ENCODE results near the gene SRPK2.
"Not testable (repeated sequence)": the region's sequence is repeated elsewhere in the genome, so short reads cannot be mapped to it uniquely, and the experiment has no call there.

The SRPK2 gene

DNA sequence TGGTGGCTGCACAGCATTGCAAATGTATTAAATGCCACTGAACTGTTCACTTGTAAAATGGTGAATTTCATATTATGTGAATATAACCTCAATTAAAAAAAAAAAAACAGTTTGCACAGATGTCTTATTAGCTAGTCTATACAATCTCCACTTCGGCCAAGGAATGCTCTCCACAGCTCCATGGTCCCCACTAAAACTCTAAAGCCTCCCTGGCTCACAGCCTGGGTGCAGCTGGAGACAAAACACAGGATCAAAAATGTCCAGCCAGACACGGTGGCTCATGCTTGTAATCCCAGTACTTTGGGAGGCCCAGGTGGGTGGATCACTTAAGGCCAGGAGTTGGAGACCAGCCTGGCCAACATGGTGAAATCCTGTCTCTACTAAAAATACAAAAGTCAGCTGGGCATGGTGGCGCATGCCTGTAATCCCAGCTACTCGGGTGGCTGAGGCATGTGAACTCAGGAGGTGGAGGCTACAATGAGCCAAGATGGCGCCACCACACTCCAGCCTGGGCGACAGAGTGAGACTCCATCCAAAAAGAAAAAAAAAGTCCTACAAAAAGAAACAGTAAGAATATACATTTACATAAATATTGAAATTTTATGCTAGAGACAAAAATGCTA is 66.0 kb downstream of the SRPK2 start:
- no peak for DNase-seq (ENCODE audit: low read depth in 1 of 2, low spot score in 1 of 2)
- no peak for TF ChIP-seq JUND (IDR thresholded peaks at IDR 0.05; ENCODE audit: low read depth)
- in situ Hi-C loops (cut with HindIII; ENCODE audit: low pct_unique_long_range_greater_than_20kb, low sequenced_read_pairs): no loop called here

DNA sequence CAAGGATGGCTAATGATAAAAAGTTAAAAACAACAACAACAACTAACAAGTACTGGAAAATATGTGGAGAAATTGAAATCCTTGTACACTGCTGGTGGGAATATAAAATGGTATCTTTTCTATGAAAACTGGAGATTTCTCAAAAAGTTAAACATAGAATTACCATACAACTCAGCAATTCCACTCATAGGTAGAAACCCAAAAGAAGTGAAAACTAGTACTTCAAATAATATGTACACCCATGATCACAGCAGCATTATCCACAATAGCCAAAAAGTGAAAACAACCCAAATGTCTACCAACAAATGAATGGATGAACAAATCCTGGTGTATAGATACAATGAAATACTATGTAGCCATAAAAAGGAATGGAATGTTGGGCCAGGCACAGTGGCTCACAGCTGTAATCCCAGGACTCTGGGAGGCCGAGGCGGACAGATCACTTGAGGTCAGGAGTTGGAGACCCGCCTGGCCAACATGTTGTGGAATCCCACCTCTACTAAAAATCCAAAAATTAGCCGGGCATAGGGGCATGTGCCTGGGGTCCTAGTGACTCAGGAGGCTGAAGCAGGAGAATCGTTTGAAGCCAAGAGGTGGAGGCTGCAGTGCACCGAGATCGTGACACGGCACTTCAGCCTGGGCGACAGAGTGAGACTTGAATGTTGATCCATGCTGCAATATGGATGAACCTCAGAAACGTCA is 66.8 kb downstream of the SRPK2 start:
- no peak for DNase-seq (ENCODE audit: low read depth in 1 of 2, low spot score in 1 of 2)
- in situ Hi-C loops (cut with HindIII; ENCODE audit: low pct_unique_long_range_greater_than_20kb, low sequenced_read_pairs): no loop called here
- TF ChIP-seq JUND (IDR thresholded peaks at IDR 0.05; ENCODE audit: low read depth): no peak

DNA sequence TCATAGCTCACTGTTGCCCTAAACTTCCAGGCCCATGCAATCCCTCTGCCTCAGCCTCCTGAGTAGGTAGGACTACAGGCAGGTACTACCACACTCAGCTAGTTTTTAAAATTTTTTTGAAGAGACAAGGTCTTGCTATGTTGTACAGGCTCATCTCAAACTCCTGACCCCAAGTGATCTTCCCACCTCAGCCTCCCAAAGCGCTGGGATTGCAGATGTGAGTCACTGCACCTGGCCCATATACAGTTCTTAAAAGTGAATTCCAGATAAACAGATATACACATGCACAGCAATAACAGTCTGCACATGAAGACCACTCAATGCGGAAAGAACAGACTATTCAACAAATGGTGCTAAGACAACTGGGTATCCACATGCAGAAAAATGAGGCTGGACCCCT is 67.8 kb downstream of the SRPK2 start:
- in situ Hi-C loops (cut with HindIII; ENCODE audit: low pct_unique_long_range_greater_than_20kb, low sequenced_read_pairs): no loop called here
- DNase-seq (ENCODE audit: low read depth in 1 of 2, low spot score in 1 of 2): no peak
- TF ChIP-seq JUND (IDR thresholded peaks at IDR 0.05; ENCODE audit: low read depth): no peak

DNA sequence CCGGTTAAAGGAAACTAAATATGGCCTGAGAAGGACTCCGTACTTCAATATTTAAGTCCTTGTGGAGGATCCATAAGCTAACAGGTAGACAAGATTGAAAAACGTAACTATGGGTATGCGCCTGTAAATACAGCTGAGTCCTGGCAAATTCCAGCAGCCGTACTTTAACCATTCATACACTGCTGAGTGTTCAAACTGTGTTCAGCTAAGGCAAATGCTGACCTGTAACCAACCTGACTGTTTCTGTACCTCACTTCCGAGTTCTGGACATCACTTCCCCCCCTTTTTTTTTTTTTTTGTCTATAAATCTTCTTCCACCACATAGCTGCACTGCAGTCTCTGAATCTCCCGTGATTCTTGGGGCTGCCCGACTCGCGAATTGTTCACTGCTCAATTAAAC is 69.1 kb downstream of the SRPK2 start:
- DNase-seq (ENCODE audit: low read depth in 1 of 2, low spot score in 1 of 2): peak in 1 of 2 experiments; percentile 45

DNA sequence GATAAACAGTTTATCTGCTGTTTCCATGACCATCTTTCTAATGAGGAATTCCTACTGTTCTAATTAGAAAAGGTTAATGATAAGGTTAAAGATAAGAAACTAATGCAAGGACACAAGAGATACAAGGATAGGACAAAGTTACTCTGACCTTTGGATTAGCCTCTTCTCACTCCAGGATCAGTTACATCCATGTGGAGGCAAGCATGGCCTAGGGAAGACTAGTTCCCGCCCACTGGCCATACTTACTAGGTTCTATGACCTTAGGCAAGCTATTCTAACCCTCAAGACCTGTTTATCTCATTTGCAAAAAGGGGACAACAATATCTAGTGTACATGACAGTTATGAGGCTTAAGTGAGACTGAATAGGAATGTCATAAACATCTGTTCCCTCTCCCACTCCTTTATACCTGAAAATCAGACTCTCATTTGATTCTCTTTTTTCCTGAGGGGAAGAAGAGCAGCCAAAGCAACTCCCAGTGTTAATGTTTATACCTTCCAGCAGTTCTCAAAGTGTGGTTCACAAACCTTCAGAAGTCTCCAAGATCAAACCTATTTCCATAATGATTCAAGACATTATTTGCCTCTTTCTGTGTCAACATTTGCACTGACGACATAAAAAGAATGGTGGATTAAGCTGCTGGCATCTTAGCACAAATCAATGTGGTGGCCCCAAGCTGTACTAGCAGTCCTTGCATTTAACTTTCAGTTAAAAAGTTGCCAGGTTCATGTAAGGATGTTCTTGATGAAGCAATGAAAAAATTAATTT is 72.0 kb downstream of the SRPK2 start:
- peak in 1 of 2 experiments; percentile 76 for DNase-seq (ENCODE audit: low read depth in 1 of 2, low spot score in 1 of 2)
- TF ChIP-seq JUND (IDR thresholded peaks at IDR 0.05; ENCODE audit: low read depth): no peak
- in situ Hi-C loops (cut with HindIII; ENCODE audit: low pct_unique_long_range_greater_than_20kb, low sequenced_read_pairs): no loop called here

More for the DNA sequence above, 69.1 kb downstream of the SRPK2 start:
- TF ChIP-seq JUND (IDR thresholded peaks at IDR 0.05; ENCODE audit: low read depth): no peak
- in situ Hi-C loops (cut with HindIII; ENCODE audit: low pct_unique_long_range_greater_than_20kb, low sequenced_read_pairs): no loop called here

DNA sequence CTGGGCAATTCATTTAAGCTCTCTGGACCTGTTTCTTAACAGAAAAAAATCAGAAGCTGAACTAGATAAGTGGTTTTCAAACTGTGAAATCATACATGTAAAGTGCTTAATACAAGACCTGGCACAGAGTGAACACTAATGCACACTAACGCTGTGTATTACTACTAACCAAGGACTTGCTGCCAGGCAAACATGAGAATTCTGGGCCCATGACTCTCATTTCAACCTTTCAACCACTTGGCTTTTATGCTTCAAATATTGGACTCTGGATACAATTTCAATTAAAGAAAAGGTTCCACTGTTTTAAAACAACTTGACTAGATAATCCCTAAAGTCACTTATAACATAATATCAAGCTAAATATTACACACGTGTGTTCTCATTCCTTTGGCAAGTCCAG is 73.4 kb downstream of the SRPK2 start:
- TF ChIP-seq JUND (IDR thresholded peaks at IDR 0.05; ENCODE audit: low read depth): no peak
- in situ Hi-C loops (cut with HindIII; ENCODE audit: low pct_unique_long_range_greater_than_20kb, low sequenced_read_pairs): no loop called here
- DNase-seq (ENCODE audit: low read depth in 1 of 2, low spot score in 1 of 2): no peak

DNA sequence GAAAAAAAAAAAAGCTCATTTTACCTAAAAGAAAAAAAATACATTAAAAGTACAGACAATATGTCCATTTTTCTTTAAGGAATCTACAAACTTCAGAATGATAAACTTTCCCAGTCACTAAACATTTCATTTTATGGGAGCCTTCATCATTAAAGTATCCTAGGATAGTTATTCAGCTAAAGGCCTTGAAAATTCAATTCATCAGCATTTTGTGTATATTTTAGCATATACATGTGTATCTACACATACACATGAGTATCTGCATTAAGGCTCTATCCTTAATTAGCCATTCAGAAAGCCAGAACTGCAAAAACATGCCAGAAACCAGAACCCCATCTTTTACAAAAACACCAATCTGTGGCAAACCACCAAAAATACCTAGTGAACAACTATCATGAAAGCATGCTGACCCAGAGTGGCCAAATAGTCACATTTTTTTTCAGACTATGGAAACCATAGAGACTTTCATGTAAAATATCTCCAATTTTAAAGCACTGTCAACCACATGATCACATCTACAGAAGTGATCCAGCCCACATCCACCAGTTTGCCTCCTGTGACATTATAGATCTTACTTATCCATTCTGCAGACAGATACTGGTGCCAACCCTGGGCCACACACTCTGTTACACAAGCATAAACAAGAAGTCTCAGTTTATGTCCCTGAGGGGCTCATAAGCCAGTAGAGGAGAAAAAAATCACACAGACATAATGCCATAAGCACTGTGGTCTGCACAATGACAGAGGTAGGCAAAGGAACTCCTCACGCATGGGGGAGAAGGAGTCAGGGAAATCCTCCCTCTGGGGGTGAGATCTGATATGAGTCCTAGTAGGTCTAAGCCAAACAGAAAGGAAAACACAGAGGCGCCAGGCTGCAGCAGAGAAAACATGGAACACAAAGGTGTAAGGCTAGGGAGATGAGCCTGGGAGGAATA is 79.2 kb downstream of the SRPK2 start:
- peak in 1 of 2 experiments; percentile 36 for DNase-seq (ENCODE audit: low read depth in 1 of 2, low spot score in 1 of 2)
- no peak for TF ChIP-seq JUND (IDR thresholded peaks at IDR 0.05; ENCODE audit: low read depth)
- in situ Hi-C loops (cut with HindIII; ENCODE audit: low pct_unique_long_range_greater_than_20kb, low sequenced_read_pairs): no loop called here

DNA sequence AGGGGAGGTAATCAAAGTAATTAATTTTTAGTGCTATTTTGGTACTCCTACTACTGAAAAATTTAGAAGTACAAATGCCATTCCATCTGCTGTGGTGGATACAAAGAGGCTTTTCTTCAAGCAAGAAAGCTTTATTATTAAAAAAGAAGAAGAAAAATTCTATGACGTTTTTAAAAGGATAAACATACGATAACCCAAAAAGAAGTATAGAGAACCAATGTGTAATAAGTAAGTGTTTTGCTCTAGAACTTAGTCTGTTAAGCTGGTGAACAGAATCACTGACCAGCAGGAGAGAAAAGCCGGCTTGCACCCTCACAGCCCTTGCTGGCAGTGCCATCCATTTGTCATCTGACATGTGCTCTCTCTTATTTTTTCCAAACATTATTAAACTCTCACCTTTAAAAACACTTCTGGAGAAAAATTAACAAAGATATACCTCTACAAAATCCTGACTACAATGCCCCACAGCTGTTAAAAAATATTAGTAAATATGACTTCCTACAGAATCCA is 81.5 kb downstream of the SRPK2 start:
- in situ Hi-C loops (cut with HindIII; ENCODE audit: low pct_unique_long_range_greater_than_20kb, low sequenced_read_pairs): no loop called here
- no peak for TF ChIP-seq JUND (IDR thresholded peaks at IDR 0.05; ENCODE audit: low read depth)
- no peak for DNase-seq (ENCODE audit: low read depth in 1 of 2, low spot score in 1 of 2)

DNA sequence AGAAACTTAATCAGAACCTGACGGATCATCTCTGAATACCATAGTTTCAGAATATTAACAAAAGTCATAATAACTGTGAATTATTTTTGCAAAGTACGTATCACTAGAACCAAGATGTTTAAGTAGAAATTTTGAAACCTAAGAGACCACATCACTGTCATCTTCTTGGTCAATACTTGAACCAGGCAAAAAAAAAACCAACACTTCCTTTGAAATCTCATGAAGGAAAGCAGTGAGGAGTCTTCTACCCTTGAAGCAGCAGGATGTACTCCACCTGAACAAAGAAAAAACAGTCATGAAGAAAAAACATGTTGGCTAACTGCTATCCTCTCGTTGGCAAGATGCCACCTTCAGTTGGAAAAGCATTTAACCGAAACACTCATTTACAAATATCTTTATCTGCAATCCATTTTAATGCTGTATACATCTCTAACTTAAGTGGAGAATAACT is 82.4 kb downstream of the SRPK2 start:
- in situ Hi-C loops (cut with HindIII; ENCODE audit: low pct_unique_long_range_greater_than_20kb, low sequenced_read_pairs): no loop called here

DNA sequence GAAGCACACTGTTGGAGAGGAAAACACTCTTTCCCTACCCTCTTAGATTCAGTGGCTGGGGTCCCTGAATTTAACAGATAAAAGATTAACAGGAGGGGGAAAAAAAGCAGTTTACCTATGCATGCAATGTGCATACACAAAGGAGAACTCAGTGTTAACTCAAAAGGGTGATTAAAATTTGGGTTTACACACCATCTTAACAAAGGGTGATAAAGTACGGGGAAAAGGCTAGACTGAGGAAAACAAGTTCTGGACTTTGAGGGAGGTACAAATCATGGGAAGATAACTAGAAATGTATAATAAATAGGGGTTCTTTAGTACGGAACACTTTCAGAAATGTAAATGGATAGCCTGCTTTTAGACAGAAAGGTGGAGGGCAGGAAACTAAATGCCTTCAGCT is 83.1 kb downstream of the SRPK2 start:
- TF ChIP-seq JUND (IDR thresholded peaks at IDR 0.05; ENCODE audit: low read depth): no peak
- in situ Hi-C loops (cut with HindIII; ENCODE audit: low pct_unique_long_range_greater_than_20kb, low sequenced_read_pairs): no loop called here
- DNase-seq (ENCODE audit: low read depth in 1 of 2, low spot score in 1 of 2): no peak

More for the DNA sequence above, 82.4 kb downstream of the SRPK2 start:
- DNase-seq (ENCODE audit: low read depth in 1 of 2, low spot score in 1 of 2): peak in 1 of 2 experiments; percentile 31
- TF ChIP-seq JUND (IDR thresholded peaks at IDR 0.05; ENCODE audit: low read depth): no peak

DNA sequence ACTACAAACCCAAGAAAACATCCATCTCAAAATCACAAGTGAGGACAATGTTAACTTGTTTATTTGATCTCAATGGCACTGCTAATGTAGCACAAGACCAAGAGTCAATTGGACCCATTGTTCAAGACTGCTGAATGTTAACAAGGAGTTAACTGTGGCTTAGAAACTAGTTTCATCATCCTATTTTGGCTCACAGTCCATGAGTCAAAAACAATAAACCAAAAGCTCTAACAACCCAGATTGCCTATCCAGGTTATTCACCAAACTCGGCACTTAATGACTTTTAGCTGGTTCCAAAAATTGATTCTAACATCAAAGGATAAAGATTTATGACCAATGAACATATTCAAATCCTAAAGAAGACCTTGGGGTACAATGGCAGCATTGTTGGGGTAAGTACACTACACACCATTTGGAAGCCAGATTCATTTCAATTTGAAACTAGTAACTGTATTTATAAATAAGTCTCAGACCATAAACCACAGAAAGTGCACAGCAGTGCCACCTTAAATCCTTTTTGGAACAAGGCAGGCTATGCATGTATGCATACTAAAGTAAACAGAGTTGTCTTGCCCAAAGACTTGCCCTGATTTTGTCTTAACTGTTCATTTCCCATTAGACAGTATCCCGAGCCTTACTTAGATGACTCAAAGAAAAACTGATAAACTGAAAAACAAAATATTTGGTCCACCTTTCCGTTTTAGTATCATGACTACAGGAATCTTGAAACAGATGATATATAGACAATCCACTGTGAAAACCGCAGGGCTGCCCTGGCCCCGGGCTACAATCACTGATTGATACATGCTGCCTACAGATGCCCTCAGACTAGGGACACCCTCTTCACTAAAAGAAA is 84.5 kb downstream of the SRPK2 start:
- no peak for TF ChIP-seq JUND (IDR thresholded peaks at IDR 0.05; ENCODE audit: low read depth)
- in situ Hi-C loops (cut with HindIII; ENCODE audit: low pct_unique_long_range_greater_than_20kb, low sequenced_read_pairs): no loop called here
- DNase-seq (ENCODE audit: low read depth in 1 of 2, low spot score in 1 of 2): peak in 1 of 2 experiments; percentile 66

DNA sequence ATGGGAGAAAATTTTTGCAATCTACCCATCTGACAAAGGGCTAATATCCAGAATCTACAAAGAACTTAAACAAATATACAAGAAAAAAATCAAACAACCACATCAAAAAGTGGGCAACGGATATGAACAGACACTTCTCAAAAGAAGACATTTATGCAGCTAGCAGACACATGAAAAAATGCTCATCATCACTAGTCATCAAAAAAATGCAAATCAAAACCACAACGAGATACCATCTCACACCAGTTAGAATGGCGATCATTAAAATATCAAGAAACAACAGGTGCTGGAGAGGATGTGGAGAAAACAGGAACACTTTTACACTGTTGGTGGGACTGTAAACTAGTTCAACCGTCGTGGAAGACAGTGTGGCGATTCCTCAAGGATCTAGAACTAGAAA is 88.1 kb downstream of the SRPK2 start:
- in situ Hi-C loops (cut with HindIII; ENCODE audit: low pct_unique_long_range_greater_than_20kb, low sequenced_read_pairs); DNase-seq (ENCODE audit: low read depth in 1 of 2, low spot score in 1 of 2): not testable (repeated sequence)
